ENCODE measurements around the gene ADCY1.

Gene ADCY1

GRCh38 chr7:45646207-45646821 is 72.1 kb downstream of the ADCY1 start:
- Mint-ChIP-seq H3K4me3 (no peak overlapping the region), H3K9me3 (no peaks in the 10 kb centered on the region), H3K36me3 (no peaks in the 10 kb centered on the region), H3K27ac (no peak overlapping the region), H3K4me1 (no peaks in the 10 kb centered on the region)
- DNase-seq (ENCODE audit: low spot score in 2 of 2) (no peak), ATAC-seq (no peak)

GRCh38 chr7:45646996-45647825 is 73.0 kb downstream of the ADCY1 start:
- H3K27ac Mint-ChIP-seq = no peak overlapping the region
- no peak for ATAC-seq
- peak in 1 of 2 donors; percentile 41 for DNase-seq (ENCODE audit: low spot score in 2 of 2)
- no peaks in the 10 kb centered on the region for H3K9me3 Mint-ChIP-seq
- H3K4me1 Mint-ChIP-seq = no peaks in the 10 kb centered on the region
- no peak overlapping the region for H3K4me3 Mint-ChIP-seq
- H3K36me3 Mint-ChIP-seq = no peaks in the 10 kb centered on the region

- DNase-seq (ENCODE audit: low spot score in 2 of 2) (no peak), ATAC-seq (no peak)
- no peaks in the 10 kb centered on the region for H3K9me3 Mint-ChIP-seq
- H3K4me3 Mint-ChIP-seq = no peak overlapping the region
- no peaks in the 10 kb centered on the region for H3K36me3 Mint-ChIP-seq
- no peak overlapping the region for H3K27ac Mint-ChIP-seq
- H3K4me1 Mint-ChIP-seq = no peaks in the 10 kb centered on the region
Measured at GRCh38 chr7:45647967-45648670, 74.0 kb downstream of the ADCY1 start.

- no peak overlapping the region for H3K4me3 Mint-ChIP-seq
- DNase-seq (ENCODE audit: low spot score in 2 of 2) = peak in 1 of 2 donors; percentile 41
- H3K27ac Mint-ChIP-seq = no peak overlapping the region
Measured at GRCh38 chr7:45648671-45648995, 74.5 kb downstream of the ADCY1 start.

GRCh38 chr7:45649560-45650346 is 75.6 kb downstream of the ADCY1 start:
- DNase-seq (ENCODE audit: low spot score in 2 of 2) = no peak
- Mint-ChIP-seq H3K27ac (no peak overlapping the region), H3K36me3 (no peaks in the 10 kb centered on the region), H3K4me1 (no peaks in the 10 kb centered on the region), H3K4me3 (no peak overlapping the region), H3K9me3 (no peaks in the 10 kb centered on the region)
- ATAC-seq = no peak

More at GRCh38 chr7:45648671-45648995, 74.5 kb downstream of the ADCY1 start:
- Mint-ChIP-seq H3K9me3 (no peaks in the 10 kb centered on the region), H3K4me1 (no peaks in the 10 kb centered on the region), H3K36me3 (no peaks in the 10 kb centered on the region)
- ATAC-seq = no peak

- ATAC-seq (no peak), DNase-seq (ENCODE audit: low spot score in 2 of 2) (peak in 1 of 2 donors; percentile 41)
- H3K9me3 Mint-ChIP-seq = no peaks in the 10 kb centered on the region
- H3K4me3 Mint-ChIP-seq = no peak overlapping the region
- no peaks in the 10 kb centered on the region for H3K36me3 Mint-ChIP-seq
- H3K27ac Mint-ChIP-seq = no peak overlapping the region
- H3K4me1 Mint-ChIP-seq = no peaks in the 10 kb centered on the region
Measured at GRCh38 chr7:45650404-45651394, 76.5 kb downstream of the ADCY1 start.

- Mint-ChIP-seq H3K4me1 (no peaks in the 10 kb centered on the region), H3K4me3 (no peak overlapping the region), H3K9me3 (no peaks in the 10 kb centered on the region), H3K36me3 (no peaks in the 10 kb centered on the region), H3K27ac (no peak overlapping the region)
- DNase-seq (ENCODE audit: low spot score in 2 of 2) (no peak), ATAC-seq (no peak)
Measured at GRCh38 chr7:45651540-45651939, 77.4 kb downstream of the ADCY1 start.

- ATAC-seq = no peak
- Mint-ChIP-seq H3K36me3 (no peaks in the 10 kb centered on the region), H3K27ac (no peak overlapping the region), H3K9me3 (no peaks in the 10 kb centered on the region), H3K4me3 (no peak overlapping the region), H3K4me1 (no peaks in the 10 kb centered on the region)
- DNase-seq (ENCODE audit: low spot score in 2 of 2) = no peak
Measured at GRCh38 chr7:45652630-45653029, 78.5 kb downstream of the ADCY1 start.

- Mint-ChIP-seq H3K4me1 (no peaks in the 10 kb centered on the region), H3K27ac (no peak overlapping the region), H3K9me3 (no peaks in the 10 kb centered on the region), H3K36me3 (no peaks in the 10 kb centered on the region), H3K4me3 (no peak overlapping the region)
- ATAC-seq = no peak
- no peak for DNase-seq (ENCODE audit: low spot score in 2 of 2)
Measured at GRCh38 chr7:45653209-45653907, 79.2 kb downstream of the ADCY1 start.

GRCh38 chr7:45654341-45654740 is 80.2 kb downstream of the ADCY1 start:
- H3K9me3 Mint-ChIP-seq = no peaks in the 10 kb centered on the region
- no peaks in the 10 kb centered on the region for H3K4me1 Mint-ChIP-seq
- H3K36me3 Mint-ChIP-seq = no peaks in the 10 kb centered on the region
- DNase-seq (ENCODE audit: low spot score in 2 of 2) (no peak), ATAC-seq (no peak)
- H3K4me3 Mint-ChIP-seq = no peak overlapping the region
- no peak overlapping the region for H3K27ac Mint-ChIP-seq

GRCh38 chr7:45655539-45655938 is 81.4 kb downstream of the ADCY1 start:
- H3K4me1 Mint-ChIP-seq = no peaks in the 10 kb centered on the region
- no peak for ATAC-seq

GRCh38 chr7:45656431-45656830 is 82.3 kb downstream of the ADCY1 start:
- no peaks in the 10 kb centered on the region for H3K36me3 Mint-ChIP-seq
- H3K4me3 Mint-ChIP-seq = no peak overlapping the region
- DNase-seq (ENCODE audit: low spot score in 2 of 2) (no peak), ATAC-seq (no peak)
- no peak overlapping the region for H3K27ac Mint-ChIP-seq
- no peaks in the 10 kb centered on the region for H3K9me3 Mint-ChIP-seq
- H3K4me1 Mint-ChIP-seq = no peaks in the 10 kb centered on the region

More at GRCh38 chr7:45655539-45655938, 81.4 kb downstream of the ADCY1 start:
- H3K9me3 Mint-ChIP-seq = no peaks in the 10 kb centered on the region
- no peak overlapping the region for H3K27ac Mint-ChIP-seq
- no peak for DNase-seq (ENCODE audit: low spot score in 2 of 2)
- H3K4me3 Mint-ChIP-seq = no peak overlapping the region
- H3K36me3 Mint-ChIP-seq = no peaks in the 10 kb centered on the region

GRCh38 chr7:45657136-45657889 is 83.1 kb downstream of the ADCY1 start:
- peak in 1 of 2 donors; percentile 42 for DNase-seq (ENCODE audit: low spot score in 2 of 2)
- no peak overlapping the region for H3K4me3 Mint-ChIP-seq
- ATAC-seq = no peak
- no peaks in the 10 kb centered on the region for H3K4me1 Mint-ChIP-seq
- no peak overlapping the region for H3K27ac Mint-ChIP-seq
- H3K9me3 Mint-ChIP-seq = no peaks in the 10 kb centered on the region
- no peaks in the 10 kb centered on the region for H3K36me3 Mint-ChIP-seq
